ENCODE results near the gene DIP2C.
"Not testable (repeated sequence)": the region's sequence is repeated elsewhere in the genome, so short reads cannot be mapped to it uniquely, and the experiment has no call there.

The DIP2C gene

DNA sequence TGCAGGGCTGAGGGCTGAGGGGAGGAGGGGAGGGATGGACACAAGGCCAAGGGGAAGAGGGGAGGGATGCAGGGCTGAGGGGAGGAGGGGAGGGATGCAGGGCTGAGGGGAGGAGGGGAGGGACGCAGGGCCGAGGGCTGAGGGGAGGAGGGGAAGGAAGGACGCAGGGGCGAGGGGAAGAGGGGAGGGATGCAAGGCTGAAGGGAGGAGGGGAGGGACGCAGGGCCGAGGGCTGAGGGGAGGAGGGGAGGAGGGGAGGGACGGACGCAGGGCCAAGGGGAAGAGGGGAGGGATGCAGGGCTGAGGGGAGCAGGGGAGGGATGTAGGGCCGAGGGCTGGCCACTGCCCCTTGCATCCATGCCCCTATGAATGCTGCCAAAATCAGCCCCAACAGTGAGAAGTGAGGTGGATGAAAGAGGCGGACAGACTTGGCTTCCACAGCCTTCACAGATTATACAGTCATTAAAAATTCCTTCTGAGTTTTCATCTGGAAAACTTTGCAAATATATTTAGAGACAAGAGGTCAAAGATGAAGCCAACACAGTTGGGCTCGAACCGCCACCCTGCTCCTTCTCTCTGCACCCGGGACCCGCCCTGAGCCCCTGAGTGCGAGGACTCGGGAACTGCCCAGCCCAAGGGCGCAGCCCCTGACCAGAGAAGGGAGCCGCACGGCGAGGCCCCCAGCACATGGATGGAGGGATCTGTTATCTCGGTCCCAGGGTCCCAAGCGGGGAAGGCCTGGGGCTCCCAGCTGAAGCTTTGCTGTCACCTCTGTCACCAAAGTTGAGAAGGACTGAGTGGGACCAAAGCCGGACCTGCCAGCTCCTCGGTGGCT is 65.8 kb downstream of the DIP2C start:
- DNase-seq = no peak

DNA sequence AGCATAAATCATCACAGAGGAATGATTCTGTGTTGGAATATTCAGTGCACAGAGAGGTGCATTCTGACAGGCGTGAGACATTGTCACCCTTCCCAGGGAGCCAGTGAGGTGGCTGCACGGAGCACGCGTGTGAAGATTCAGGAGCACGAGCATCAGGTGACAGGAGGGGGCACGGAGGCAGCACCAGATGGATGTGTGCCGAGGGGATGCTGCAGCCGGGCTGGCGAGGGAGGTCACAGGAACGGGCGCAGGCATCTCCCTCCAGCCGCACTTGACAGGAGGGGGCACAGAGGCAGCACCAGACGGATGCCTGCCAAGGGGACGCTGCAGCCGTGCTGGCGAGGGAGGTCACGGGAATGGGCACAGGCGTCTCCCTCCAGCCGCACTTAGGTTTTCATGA is 66.5 kb downstream of the DIP2C start:
- no peak for DNase-seq

DNA sequence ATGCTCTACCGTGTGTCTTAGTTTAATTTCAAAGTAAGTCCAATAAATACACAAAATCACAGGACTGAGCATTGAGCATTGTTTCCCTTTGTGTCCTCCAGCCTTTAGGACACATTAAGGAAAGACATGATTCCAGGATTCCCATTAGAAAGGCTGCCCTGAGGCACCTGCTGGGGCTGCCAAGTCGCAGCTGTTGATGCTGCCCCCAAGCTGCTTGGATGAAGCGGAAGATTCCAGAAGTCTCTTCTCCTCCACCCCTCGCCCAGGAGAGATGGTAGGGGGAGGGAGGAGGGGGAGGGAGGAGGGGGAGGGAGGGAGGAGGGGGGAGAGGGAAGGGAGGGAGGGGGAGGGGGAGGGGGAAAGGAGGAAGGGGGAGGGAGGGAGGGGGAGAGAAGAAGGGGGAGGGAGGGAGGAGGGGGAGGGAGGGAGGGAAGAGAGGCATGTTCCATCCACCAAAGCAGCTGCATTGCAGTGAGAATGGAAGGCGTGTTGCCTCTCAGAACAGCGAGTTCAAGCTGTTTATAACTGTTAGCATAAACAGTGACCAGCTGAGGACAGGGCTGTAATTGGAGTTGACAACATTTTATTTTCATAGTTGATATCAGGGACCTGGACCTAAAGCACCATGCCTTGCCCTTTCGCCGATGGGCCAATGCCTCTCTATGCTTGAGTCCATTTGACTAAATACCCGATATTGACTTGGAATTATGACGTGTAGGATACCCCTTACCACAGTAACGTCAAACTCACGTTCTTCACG is 67.3 kb downstream of the DIP2C start:
- no peak for DNase-seq

DNA sequence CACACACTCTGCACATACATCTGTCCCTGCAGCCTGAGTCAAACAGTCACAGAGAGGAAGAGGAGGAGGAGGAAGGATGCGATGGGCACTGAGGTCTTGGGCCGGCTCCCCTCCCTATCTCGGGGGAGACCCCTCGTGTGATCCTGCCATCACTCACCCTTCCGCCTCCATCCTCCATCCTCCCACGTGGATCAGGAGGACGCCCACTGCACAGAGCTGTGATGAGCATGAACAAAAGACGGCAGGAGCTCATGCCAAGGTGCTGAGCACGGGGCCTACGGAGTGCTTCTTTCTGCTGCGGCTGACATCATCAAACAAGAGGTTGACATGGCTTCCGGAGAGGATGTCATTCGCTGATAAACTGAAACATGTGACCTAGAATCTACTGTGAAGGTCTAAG is 68.0 kb downstream of the DIP2C start:
- DNase-seq = no peak

DNA sequence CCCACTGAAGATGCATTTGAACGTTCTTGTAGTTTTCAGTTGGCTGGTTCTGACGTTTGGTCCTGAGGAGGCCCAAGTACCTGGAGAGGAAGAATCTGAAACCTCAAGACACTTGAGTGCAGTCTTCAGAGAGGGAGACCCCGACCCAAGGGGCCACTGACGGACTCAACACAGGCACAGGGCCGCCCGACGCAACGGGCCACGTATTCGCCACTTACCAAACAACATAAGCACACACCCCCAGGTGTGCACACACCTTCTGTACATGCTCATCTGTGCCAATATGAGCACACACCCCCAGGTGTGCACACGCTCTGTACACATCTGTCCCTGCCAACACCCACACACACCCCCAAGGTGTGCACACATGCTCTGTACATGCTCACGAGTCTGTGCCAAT is 68.5 kb downstream of the DIP2C start:
- DNase-seq = no peak

DNA sequence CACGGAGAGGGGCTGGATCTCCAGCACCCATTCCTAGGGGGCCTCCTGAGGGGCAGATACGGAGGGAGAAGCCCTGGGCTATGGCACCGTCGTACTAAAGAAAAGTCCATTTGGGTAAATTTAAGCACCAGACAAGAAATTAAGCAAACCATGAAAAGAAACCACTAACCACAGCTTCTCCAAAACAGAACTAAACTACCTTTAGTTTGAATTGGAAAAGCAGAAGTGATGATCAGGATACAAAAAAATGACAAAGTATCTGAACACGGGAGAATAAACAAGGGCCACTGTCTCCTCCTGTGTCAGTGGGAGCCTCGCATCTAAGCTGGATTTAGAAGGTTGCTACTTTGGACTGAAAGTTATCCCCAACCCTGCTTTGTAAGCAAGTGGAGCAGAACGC is 69.1 kb downstream of the DIP2C start:
- no peak for DNase-seq

DNA sequence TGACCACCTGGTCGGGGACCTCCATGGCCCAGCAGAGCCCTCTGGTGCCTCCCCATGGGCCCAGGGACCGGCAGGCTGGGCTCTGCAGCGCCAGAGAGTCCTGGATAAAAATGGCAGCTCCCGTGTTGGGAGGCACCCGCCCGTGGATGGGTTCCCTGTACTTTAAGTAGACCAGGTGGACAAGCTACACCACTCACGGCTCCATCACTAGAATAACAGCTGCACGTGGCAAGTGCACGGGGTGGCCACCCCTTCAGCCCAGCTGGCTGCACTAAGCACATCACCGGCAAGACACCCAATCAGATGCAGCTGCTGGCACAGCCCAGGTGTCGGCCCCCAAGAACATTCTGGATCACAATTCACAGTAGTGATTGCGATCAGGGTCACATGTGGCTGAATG is 69.8 kb downstream of the DIP2C start:
- DNase-seq = no peak

DNA sequence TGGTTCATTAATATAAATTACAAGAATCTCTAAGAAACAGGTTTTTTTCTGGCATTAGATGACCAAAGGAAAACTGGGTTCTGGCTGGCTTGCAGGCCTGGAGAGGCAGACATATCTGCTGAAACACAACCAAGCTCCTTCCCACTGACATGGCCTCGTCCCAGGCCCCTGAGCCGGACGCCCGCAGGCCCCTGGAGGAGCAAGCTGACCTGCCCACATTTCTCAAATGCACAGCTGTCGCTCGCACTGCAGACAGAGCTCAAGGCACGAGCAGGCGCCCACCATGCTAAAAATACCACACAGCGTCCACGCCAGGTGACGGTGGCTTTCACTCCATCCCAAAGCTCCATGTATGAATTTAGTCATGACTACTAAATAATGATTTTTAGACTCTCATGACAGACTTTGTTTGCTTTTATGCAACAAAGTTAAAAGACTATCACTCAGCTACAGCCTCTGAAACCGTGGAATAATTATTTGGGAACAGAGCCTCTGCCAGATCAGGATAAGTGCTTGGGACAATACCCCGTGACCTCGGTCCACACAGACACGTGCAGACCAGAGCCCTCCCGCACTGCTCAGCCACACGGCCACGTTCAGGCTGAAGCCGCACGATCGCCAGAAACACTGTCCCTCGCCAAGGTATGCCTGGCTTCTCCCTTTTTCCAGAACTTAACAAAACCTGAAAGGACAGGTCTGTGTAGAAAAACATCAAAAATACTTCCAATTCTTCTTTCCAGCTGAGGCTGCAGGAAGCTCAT is 71.1 kb downstream of the DIP2C start:
- no peak for DNase-seq

DNA sequence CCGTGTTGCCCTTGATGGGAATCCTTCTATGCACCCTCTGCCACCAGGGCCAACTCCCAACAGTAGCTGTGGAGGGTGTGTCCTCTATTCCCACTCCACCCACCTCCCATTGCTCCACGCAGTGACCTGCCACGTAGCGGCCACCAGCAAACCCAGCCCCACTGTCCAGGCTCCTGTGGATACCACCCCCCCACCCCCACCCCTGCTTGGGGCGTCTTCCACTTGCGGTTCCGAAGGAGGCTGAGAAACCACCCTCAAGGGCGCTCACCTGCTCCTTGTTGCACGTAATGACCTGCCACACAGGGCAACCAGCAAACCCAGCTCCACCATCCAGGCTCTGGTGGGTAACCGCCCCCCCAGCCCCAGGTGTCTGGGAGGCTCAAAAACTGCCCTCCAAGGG is 72.0 kb downstream of the DIP2C start:
- no peak for DNase-seq

DNA sequence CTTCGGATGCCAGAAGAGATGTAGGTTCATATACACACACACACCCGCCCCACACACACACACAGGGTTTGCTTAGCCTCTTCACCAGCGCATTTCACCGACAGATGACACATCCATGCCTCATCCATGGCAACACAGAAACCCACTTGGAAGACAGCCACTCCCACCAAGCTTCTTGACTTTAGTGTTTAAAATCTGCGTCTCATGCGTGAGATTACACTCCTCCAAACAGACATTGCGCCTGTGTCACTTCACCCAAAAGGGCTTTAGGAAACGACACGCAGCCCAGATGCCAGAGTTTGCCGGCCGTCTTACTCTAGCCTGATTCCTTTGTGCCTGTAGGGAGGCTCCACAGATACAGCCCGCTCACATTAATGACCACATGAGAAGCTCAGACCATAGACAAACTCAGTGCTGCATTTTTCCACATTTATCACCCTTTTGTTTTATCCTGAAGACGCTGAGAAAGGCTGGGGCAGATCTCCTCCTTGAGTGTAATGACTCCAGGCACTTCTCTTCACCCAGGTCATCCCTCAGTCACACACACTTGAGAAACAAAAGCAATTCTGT is 73.8 kb downstream of the DIP2C start:
- no peak for DNase-seq

DNA sequence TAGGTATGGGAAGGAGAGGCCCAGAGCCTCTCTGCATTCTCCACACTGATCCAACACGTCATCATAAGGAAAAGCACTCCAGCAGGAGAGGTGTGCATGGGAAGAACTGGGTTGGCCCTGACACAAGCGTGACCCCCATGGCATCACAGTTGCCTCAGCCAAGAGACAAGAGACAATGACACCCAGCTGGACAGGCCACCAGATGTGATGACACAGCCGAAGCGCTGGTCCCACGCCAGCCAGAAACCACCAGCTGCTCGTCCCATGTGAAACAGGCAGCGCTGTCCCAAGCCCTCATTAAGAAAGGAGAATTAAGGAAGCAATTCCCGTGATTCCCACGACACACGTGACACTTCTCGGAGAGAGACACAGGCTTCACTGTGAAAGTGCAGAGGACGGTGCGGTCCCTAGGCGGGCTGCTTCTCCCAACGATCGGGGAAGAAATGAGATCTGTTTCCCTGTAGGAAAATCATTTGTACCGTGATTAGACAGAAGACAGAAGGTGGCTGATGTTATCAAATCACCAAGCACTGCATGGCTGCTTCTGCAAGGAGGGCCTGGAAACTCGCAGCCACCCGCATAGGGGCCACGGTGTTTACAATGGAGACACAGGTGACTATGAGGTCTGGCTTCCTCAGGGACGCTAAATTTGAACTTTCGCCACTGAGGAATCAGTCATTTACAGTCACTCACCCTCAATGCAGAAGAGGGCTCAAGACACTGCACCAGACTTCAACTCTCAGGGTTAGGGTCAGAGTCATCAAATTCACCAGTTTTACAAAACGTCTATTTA is 74.5 kb downstream of the DIP2C start:
- no peak for DNase-seq

DNA sequence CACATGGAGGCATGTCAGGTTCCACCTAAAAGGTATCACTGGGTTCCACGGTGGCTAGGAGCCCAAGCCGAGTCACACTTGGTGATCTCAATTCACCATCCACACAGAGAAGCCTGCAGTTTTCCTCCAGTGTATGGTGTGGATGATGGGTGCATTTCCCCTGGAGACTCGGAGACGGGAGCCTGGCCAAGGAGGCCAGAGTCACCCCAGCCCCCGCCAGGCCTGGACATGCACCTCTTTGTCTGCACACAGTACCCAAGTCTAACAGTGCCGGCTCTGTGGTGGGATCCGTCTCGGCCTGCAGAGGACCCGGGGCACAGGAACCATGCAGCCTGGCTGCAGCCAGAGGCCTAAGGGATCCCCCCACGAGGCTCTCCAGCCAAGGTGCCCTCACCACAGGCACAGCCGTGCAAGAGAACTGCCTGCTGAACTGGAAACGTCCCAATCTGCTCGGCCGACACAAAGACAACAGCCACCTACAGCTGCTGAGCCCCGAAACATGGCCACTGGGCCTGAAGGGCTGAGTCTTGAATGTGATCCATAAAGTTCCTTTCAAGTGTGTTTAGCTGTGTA is 75.2 kb downstream of the DIP2C start:
- no peak for DNase-seq

DNA sequence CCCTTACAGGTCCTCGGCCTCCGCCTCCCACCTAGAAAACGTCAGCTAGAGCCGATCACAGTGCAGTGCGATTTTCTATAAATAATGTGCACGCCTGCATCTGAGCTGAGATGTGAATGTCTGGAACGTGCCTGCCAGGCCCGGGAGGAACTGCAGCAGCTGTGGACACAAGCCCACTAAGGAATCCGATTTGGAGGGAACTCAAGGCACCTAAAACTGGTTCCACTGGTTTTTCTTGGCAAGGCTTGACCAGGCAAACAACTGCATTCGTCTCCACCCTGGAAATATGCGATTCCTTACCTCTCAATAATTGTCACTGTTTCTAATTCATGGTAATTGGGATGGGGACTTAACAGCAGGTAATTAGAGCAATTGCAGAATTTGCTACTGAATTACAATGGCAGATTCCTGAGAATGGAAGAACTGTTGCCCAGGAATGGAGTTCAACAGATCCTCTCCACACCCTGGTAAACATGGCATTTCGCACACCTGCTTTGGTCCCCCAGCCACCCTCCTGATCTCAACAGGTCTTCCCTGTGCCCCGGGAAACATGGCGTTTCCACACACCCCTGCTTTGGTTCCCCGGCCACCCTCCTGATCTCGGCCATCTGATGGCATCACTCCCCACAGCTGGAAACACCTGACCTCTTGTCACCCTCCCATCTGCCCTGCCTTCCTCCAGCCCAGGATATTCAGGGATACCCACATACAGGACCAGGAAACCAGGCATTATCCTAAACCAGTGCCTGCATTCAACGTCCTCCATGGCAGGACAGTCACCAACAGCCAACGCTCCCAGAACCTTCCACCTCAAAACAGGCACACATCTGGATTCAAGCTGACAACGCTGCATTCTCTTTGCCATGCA is 76.0 kb downstream of the DIP2C start:
- no peak for DNase-seq

DNA sequence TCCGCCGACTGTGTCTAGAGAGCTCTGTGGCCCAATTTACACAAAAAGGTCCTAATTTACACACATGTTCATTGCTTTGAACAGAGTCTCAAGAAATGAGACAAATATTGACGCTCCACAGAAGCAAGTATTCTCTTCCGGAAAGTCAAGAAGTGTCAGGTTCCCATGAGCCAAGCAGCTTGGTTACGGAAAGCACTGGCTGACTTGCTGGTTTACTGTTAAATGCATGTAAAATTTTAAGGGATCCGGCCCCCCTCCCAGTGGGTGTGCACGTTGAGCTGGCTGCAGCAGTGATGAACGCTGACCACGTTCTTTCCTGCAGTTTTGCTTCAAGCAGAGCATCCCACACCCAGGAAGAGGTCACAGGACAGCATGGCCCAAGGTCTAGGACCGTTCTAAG is 76.8 kb downstream of the DIP2C start:
- DNase-seq = no peak

DNA sequence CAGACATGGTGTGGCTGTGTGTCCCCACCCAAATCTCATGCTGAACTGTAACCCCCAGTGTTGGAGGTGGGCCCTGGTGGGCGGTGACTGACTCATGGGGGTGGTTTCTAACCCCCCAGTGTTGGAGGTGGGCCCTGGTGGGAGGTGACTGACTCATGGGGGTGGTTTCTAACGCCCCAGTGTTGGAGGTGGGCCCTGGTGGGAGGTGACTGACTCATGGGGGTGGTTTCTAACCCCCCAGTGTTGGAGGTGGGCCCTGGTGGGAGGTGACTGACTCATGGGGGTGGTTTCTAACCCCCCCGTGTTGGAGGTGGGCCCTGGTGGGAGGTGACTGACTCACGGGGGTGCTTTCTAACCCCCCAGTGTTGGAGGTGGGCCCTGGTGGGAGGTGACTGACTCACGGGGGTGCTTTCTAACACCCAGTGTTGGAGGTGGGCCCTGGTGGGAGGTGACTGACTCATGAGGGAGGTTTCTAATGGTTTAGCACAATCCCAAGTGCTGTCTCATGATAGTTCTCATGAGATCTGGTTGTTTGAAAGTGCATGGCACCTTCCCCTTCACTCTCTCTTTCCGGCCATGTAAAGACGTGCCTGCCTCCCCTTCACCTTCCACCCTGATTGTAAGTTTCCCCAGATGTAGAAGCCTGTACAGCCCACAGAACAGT is 78.7 kb downstream of the DIP2C start:
- DNase-seq = not testable (repeated sequence)

DNA sequence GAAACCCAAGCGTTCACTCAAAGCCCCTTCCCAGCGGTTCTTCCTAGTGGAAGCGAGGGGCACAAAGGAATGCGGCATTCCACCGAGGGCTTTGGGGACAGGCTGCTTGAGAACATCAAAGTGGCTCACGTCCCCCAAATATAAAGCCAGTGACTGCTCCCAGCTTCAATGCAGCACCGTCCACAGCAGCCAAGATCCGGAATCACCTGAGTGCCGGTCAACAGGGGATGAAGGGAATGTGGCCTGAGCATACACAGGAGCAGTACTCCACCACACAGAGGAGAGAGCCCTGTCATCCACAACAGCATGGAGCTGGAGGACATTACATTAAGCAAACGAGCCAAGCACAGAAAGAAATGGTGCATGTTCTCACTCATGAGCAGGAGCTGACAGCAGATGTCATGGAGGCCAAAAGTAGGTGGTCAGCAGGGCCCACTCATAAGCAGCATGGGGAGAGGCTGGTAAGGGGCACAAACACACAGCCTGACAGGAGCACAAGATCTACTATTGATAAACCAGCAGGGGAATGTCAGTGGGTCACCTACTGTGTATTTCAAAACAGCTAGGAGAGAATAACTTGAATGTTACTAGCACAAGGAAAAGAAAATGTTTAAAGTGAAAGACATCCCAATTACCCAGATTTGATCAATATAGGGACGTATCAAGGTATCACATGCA is 79.5 kb downstream of the DIP2C start:
- DNase-seq = no peak

DNA sequence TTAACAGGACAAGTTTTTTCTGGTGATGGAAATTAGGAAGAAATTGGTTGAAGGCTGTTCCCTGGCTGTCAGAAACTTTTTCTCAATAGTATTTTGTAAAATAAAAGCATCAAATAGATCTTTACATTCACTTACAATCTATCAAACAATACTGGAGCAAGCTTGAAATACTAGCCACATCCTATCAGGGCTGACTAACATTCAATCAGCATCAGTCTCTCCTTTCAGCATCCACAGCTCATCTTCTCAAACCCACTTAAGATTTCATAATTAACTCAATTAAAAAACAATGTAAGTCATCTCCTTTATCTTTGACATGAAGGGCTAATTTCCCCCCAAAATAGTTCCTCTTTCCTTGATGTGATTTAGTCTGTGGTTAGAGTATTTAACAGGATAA is 80.2 kb downstream of the DIP2C start:
- DNase-seq = no peak

DNA sequence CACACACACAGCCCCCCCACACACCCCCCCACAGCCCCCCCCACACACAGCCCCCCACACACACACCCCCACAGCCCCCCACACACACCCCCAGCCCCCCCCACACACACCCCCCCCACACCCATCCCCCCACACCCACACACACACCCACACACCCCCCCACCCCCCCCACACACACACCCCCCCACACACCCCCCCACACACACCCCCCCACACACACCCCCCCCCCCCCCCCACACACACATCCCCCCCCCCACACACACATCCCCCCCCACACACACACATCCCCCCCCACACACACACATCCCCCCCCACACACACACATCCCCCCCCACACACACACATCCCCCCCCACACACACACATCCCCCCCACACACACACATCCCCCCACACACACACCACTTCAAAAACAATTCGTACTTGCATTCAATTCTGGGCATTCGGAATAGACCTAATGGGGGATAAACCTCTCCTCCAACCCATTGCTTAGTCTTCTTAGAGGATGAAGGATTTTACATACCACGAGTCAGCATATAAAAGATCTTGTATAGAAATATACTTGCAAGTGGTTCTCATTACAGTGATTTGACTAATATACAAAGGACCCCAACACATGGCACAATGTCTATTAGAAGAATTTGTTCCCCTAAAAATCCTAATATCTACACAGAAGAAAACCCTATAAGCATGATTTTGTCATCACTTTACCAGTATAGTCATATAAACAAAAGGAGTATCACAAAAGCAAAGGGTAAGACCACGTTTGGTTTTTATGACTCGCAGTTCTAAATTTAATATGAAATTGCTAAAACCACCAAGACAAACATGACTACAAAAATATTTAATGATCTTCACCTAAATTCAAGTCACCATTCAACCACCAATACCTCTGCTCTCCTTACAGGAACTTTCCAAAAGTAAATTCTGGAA is 80.9 kb downstream of the DIP2C start:
- DNase-seq = no peak
